GM19438 (cell line): Measurements from ENCODE around the gene MAP3K7.

Experiments used
- ATAC-seq: cut with Tn5 transposase; IDR thresholded peaks from one replicate; pipeline ENCODE4 v1.9.1; 2021; ENCODE audit warnings: low read depth; ENCODE audit not compliant: unreplicated experiment

Gene MAP3K7

DNA sequence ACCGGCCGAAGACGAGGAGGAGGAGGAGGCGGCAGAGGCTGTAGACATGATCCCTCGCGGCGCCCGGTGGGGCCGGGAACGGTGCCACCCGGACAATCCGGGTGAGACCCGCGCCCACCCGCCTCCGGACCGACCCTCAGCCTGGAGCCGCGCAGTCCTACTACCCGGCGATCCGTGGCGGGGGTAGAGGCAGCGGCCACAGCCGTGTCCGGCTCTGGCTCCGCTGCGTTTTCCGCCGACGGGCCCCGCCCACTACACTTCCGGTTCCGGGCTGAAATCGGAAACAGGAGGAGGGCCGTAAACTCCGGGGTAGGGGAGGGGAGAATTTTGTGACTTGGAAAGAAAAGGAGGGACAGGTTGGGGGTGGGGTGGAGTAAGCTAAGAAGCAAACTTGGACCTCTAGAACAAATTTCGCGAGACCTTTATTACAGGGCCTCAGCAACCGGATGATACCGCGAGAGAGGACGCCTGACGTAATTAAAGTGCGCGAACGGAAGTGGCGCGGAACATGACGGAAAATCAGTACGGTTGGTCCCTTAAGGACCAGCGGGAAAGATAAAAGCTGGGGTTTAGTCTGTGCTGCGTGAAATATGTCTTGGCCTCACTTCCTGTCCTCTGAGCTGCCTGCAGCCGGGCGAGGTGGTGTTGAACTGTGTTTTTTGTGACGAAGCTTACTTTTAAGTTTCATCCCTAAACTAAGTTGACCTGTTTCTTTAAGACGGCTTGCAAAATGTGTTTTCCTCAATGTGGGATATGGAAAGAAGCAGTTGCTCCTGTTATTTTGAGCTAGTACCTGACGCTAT, at the start of gene MAP3K7:
TSS of gene MAP3K7 (minus strand) at position 237 of the 803 bp plus-strand sequence. CDS start at position 48, 189 bp downstream.
- peak; percentile 94 for ATAC-seq

DNA sequence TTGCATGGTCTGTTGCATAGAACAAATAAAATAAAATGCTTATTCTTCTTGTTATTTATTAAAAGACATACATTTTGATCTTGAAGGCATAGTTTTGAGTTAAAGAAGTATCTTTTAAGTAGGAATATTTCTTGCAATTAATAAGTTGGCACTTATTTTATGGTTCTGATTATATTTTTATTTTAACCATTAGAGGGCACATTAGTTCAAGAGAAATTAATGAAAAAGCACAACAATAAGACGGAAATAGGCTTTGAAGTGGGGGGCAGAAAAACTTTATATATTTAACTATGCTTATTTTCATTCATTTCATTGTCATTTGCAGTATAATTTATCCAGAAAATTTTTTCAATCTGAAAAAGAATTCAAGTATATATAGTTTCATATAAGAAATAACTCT, 44.2 kb upstream of the MAP3K7 start:
- no peak for ATAC-seq

- ATAC-seq: no peak
Observed at GRCh38 chr6:90621581-90621980, 34.7 kb upstream of the MAP3K7 start.

GRCh38 chr6:90619221-90619620, 32.3 kb upstream of the MAP3K7 start:
- ATAC-seq: no peak

DNA sequence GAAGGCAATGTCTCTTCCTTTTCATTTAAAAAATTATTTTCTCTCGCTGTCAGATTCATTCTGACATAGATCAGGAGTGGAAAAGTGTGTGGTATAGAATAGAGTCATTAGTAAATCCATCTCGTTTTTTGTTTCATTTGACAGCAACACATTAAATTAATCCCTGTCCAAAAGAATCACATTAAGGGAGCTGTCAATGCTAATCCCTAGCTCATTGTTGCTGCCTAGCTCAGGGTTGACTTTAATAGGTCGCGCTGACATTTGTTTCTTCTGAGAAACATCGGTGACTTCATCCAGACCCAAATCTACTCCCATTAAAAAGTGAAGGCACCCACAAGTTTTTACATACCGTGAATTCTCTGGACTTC, 25.4 kb upstream of the MAP3K7 start:
- ATAC-seq: no peak

DNA sequence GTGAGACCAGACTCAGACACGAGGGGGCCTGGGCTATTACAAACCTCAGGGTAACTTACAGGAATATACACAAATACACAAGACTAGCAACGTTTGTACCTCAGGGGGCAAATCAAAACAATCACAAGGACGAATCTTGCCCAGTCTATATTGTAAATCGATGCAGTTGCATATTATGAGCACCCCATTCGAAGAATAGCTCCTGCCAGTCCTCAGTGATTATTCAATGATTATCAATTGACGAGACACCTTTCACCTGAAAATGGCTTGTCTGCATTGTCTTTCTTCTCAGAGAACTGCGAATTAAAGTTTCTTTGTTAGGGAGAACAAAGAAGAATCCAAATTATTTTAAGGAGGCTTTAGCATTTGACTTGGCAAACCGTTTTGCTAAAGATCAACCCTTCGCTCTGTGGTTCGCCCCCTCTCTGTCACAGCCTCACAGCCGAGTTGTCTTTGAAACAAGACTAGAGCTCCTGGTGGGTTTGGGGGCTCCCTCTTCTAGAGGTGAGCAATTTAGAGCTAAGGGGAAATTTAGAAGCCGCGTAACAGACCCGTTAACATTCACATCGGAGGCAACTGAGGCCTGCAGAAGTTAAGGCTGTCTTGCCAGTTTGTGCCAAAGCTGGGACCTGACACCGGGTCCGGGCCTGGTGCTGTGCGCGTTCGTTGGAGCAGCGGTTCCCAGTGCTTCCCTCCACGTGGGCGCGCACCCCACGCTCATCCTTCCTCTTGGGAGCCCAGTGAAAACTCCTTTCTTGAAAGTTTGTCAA, 24.9 kb upstream of the MAP3K7 start:
- ATAC-seq: no peak

GRCh38 chr6:90610751-90611542, 24.1 kb upstream of the MAP3K7 start:
- ATAC-seq: peak; percentile 73

DNA sequence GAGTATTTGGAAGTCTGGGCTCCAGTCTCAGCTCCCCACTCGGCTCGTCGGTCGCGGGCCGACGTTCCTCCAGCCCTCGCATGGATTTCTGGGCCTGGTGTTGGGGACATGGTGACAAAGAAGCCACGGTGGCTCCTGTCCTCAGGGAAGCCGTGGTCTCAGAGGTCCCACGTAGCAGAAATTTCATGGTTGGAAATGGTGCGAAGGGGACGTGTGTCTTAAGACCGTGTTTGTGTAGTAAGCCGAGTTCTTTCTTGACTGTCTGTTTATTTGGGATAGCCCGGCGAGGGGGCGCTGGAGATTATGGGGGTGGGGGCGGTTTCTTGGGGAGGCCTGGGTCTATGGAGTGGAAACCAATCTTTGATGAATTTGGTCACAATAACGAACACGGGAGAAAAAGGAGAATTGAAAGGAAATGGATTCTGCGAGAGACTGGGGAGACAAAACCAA, 23.5 kb upstream of the MAP3K7 start:
- ATAC-seq: no peak

GRCh38 chr6:90605749-90606340, 19.0 kb upstream of the MAP3K7 start:
- no peak for ATAC-seq

GRCh38 chr6:90604546-90604945, 17.7 kb upstream of the MAP3K7 start:
- no peak for ATAC-seq

DNA sequence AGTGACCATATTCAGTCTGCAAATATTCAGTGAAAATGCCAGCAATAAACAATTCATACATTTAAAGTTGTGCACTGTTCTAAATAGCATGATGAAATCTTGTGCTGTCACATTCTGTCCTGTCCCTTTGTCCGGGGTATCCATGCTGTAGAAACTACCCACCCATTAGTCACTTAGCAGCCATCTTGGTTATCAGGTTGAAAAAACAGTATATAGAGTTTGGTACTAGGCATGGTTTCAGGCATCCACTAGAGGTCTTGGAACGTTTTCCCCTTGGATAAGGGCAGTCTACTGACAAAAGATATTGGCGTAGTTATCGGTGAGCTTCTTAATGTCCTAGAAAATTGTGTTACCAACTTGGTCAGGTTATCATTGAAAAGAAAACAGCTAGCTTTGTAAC, 12.3 kb upstream of the MAP3K7 start:
- ATAC-seq: no peak

- ATAC-seq: no peak
Observed at GRCh38 chr6:90598192-90598951, 11.5 kb upstream of the MAP3K7 start.

DNA sequence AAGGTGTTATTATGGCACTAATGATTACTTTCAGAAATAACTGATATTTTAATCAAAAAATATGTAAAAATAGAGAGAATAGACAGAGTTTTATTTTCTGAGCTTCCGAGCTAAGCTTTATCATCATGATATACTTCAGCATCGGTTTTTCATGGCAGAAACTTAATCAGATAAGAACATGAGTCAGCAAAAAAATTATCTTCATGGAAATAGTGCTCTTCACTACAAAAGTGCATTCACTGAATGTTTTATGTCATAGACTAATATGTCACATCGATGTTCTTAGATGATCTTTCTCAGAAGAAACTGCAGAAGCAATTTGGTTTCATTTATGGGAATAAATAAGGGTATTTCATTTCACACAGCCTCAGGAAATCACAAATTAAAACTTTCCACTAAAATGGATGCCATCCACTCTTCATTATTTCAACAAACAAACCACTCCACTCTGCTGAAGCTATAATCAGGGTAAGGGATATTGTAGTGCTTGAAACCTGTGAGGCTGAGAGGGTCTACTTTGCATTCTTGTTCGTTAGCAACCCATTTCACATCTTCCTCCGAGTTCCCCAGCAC, 10.2 kb upstream of the MAP3K7 start:
- ATAC-seq: no peak

- no peak for ATAC-seq
Observed at GRCh38 chr6:90595854-90596253, 9.0 kb upstream of the MAP3K7 start.

DNA sequence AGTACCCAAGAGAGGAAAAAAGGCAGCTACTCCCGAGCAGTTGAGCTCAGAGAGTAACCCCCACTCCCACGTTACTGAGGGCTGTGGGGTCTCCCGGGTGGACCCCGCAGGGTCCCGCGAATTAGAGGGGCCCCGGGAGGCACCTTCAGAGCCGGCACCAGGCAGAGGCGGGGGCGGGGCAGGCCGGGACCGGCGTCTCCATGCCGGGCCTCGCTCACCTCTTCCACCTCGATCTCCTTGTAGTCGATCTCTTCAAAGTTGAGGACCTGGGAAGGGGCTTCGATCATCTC, 381 bp downstream of the MAP3K7 start:
- ATAC-seq: peak; percentile 20

- no peak for ATAC-seq
Observed at GRCh38 chr6:90584636-90585255, 2.1 kb downstream of the MAP3K7 start.

DNA sequence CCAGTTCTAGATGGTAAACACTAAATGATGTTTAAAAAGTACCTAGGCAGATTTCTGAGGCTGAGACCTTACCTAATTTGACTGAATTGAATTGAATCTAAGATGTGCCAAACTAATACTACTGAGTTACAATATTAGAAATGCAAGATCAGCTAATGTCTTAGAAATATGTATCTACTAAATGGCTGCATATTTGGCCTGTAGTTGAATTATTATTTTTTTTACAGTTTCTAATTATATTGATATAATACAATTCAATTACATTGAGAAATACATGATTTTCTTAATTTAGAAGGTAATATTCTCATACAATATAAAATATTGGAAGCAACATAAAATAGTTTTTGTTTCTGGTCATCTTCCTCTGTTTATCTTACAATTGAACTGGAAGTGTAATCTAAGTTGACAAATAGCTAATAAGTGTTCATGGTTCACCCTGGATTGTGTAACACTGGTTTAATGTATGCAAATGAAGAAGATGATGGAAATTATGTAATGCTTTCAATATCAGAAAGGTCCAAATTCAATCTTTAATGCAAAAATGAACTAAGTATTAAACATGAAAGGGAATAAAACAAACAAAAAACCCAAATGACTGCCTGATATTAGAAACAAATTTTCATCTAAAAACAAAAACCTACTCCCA, 2.9 kb downstream of the MAP3K7 start:
- no peak for ATAC-seq

DNA sequence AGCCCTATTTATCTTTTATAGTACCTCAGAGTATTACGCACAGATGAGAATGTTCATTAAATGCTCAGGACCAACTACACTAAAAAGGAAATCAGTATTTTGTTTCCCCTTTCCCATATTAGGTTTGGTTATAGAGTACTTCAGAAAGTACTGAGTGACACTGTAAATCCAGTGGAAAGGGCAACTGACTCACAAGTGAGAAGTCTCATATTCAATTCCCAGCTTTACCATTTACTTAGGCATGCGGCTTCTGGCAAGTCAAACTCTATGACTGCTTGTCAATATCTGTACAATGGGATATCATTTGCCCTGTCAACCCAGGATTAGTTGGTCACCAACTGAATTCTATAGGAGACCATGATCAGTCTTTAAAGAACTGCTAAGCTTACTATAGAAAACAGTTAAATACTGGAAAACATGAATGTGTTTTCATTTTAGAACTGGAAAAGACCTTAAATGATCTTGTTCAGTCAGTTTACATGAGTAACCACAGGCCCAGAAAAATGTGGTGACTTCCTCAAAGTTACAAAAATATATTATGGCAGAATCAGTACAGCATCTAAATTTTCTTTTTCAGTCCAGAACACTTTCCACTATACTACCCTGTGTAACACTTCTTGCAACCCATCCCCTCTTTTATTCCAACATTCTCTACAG, 3.6 kb downstream of the MAP3K7 start:
- ATAC-seq: no peak
